ENCODE data around the gene SAMD3. TPM values are rescaled to one million over a fixed set of nuclear protein-coding genes. Genes with fewer than 3 reads are reported as not detected.

The SAMD3 gene
- total and polyA plus RNA-seq, 2 experiments from 2014 or later, result 0.32 to 0.73 TPM

- TF ChIP-seq EZH2phosphoT487 (IDR thresholded peaks at IDR 0.05; ENCODE audit: insufficient read depth, low read depth) (no peak), EZH2 (IDR thresholded peaks at IDR 0.05; ENCODE audit: insufficient read depth, poor library complexity, severe bottlenecking) (no peak)
- Histone ChIP-seq H3K27me3 (replicated peaks; ENCODE audit: insufficient read depth) (no peaks in the 10 kb centered on the region), H3K36me3 (ENCODE audit: low read depth) (no peaks in the 10 kb centered on the region; the same call in 1 of the 2 replicates), H2AFZ (no peak overlapping the region), H3K27ac (no peak overlapping the region), H4K20me1 (ENCODE audit: insufficient read depth) (no peaks in the 10 kb centered on the region), H3K4me1 (ENCODE audit: insufficient read depth) (no peaks in the 10 kb centered on the region), H3K9me3 (ENCODE audit: low read depth) (no peaks in the 10 kb centered on the region), H3K4me2 (ENCODE audit: unreplicated experiment) (no peak overlapping the region), H3K9me2 (ENCODE audit: insufficient read depth) (no peaks in the 10 kb centered on the region; the same call in 1 of the 2 replicates), H3K79me2 (ENCODE audit: insufficient read depth) (no peaks in the 10 kb centered on the region), H3K9ac (no peak overlapping the region), H3K4me3 (no peak overlapping the region), H3F3A (ENCODE audit: insufficient read depth) (no peaks in the 10 kb centered on the region)
- no peak for DNase-seq
- WGBS, 2 experiments (ENCODE audit: low coverage in 1 of 2, low lambda C conversion rate in 2 of 2, missing lambda C conversion rate in 2 of 2), result 82 to 88% methylated on average over 2 of the region's 2 CpGs
- in situ Hi-C loops (cut with MboI), result no loop called here
Observed at GRCh38 chr6:130134582-130134981, 88.2 kb downstream of the SAMD3 start.

GRCh38 chr6:130132286-130132701 is 90.5 kb downstream of the SAMD3 start:
- Histone ChIP-seq H3K4me3 (no peak overlapping the region), H2AFZ (no peak overlapping the region), H3K9me2 (ENCODE audit: insufficient read depth) (no peaks in the 10 kb centered on the region; the same call in 1 of the 2 replicates), H3F3A (ENCODE audit: insufficient read depth) (no peaks in the 10 kb centered on the region), H3K4me1 (ENCODE audit: insufficient read depth) (no peaks in the 10 kb centered on the region), H4K20me1 (ENCODE audit: insufficient read depth) (no peaks in the 10 kb centered on the region), H3K27me3 (replicated peaks; ENCODE audit: insufficient read depth) (no peaks in the 10 kb centered on the region), H3K27ac (no peak overlapping the region), H3K9ac (no peak overlapping the region), H3K36me3 (ENCODE audit: low read depth) (no peaks in the 10 kb centered on the region; the same call in 1 of the 2 replicates), H3K4me2 (ENCODE audit: unreplicated experiment) (no peak overlapping the region), H3K9me3 (ENCODE audit: low read depth) (no peaks in the 10 kb centered on the region), H3K79me2 (ENCODE audit: insufficient read depth) (no peaks in the 10 kb centered on the region)
- no peak for DNase-seq
- TF ChIP-seq EZH2 (IDR thresholded peaks at IDR 0.05; ENCODE audit: insufficient read depth, poor library complexity, severe bottlenecking), result no peak
- no peak for TF ChIP-seq EZH2phosphoT487 (IDR thresholded peaks at IDR 0.05; ENCODE audit: insufficient read depth, low read depth)
- 80 to 84% methylated on average over 6 of the region's 6 CpGs for WGBS, 2 experiments (ENCODE audit: low coverage in 1 of 2, low lambda C conversion rate in 2 of 2, missing lambda C conversion rate in 2 of 2)
- in situ Hi-C loops (cut with MboI), result no loop called here

GRCh38 chr6:130129762-130130246 is 92.9 kb downstream of the SAMD3 start:
- 98 to 99% methylated on average over 6 of the region's 6 CpGs for WGBS, 2 experiments (ENCODE audit: low coverage in 1 of 2, low lambda C conversion rate in 2 of 2, missing lambda C conversion rate in 2 of 2)
- DNase-seq, result no peak

GRCh38 chr6:130128326-130128725 is 94.4 kb downstream of the SAMD3 start:
- WGBS, 2 experiments (ENCODE audit: low coverage in 1 of 2, low lambda C conversion rate in 2 of 2, missing lambda C conversion rate in 2 of 2), result 93 to 94% methylated on average over 5 of the region's 5 CpGs
- no peak overlapping the region for H3K4me2 ChIP-seq (ENCODE audit: unreplicated experiment)
- H2AFZ ChIP-seq, result no peak overlapping the region
- H3K4me1 ChIP-seq (ENCODE audit: insufficient read depth), result no peaks in the 10 kb centered on the region
- H3K4me3 ChIP-seq, result no peak overlapping the region
- H3K36me3 ChIP-seq (ENCODE audit: low read depth), result no peaks in the 10 kb centered on the region
- H3K9me2 ChIP-seq (ENCODE audit: insufficient read depth), result no peaks in the 10 kb centered on the region; the same call in 1 of the 2 replicates
- TF ChIP-seq EZH2phosphoT487 (IDR thresholded peaks at IDR 0.05; ENCODE audit: insufficient read depth, low read depth) (no peak), EZH2 (IDR thresholded peaks at IDR 0.05; ENCODE audit: insufficient read depth, poor library complexity, severe bottlenecking) (no peak)
- H3K9me3 ChIP-seq (ENCODE audit: low read depth), result no peaks in the 10 kb centered on the region
- no peak overlapping the region for H3K27ac ChIP-seq
- H4K20me1 ChIP-seq (ENCODE audit: insufficient read depth), result no peaks in the 10 kb centered on the region
- in situ Hi-C loops (cut with MboI), result no loop called here
- no peaks in the 10 kb centered on the region for H3K27me3 ChIP-seq (replicated peaks; ENCODE audit: insufficient read depth)
- H3K79me2 ChIP-seq (ENCODE audit: insufficient read depth), result no peaks in the 10 kb centered on the region
- no peak overlapping the region for H3K9ac ChIP-seq
- H3F3A ChIP-seq (ENCODE audit: insufficient read depth), result no peaks in the 10 kb centered on the region
- no peak for DNase-seq

More at GRCh38 chr6:130129762-130130246, 92.9 kb downstream of the SAMD3 start:
- no peaks in the 10 kb centered on the region for H3F3A ChIP-seq (ENCODE audit: insufficient read depth)
- no peaks in the 10 kb centered on the region for H3K27me3 ChIP-seq (replicated peaks; ENCODE audit: insufficient read depth)
- H2AFZ ChIP-seq, result no peak overlapping the region
- H3K36me3 ChIP-seq (ENCODE audit: low read depth), result no peaks in the 10 kb centered on the region; the same call in 1 of the 2 replicates
- H3K79me2 ChIP-seq (ENCODE audit: insufficient read depth), result no peaks in the 10 kb centered on the region
- no peak overlapping the region for H3K27ac ChIP-seq
- in situ Hi-C loops (cut with MboI), result no loop called here
- H3K9ac ChIP-seq, result no peak overlapping the region
- H3K9me2 ChIP-seq (ENCODE audit: insufficient read depth), result no peaks in the 10 kb centered on the region; the same call in 1 of the 2 replicates
- H3K4me3 ChIP-seq, result no peak overlapping the region
- H3K9me3 ChIP-seq (ENCODE audit: low read depth), result no peaks in the 10 kb centered on the region
- no peak overlapping the region for H3K4me2 ChIP-seq (ENCODE audit: unreplicated experiment)
- no peaks in the 10 kb centered on the region for H4K20me1 ChIP-seq (ENCODE audit: insufficient read depth)
- H3K4me1 ChIP-seq (ENCODE audit: insufficient read depth), result no peaks in the 10 kb centered on the region
- TF ChIP-seq EZH2phosphoT487 (IDR thresholded peaks at IDR 0.05; ENCODE audit: insufficient read depth, low read depth) (no peak), EZH2 (IDR thresholded peaks at IDR 0.05; ENCODE audit: insufficient read depth, poor library complexity, severe bottlenecking) (no peak)

Data from GM23248 (cell line).